NCI-H526 treated with DMSO at 0.1 percent for 48 hours (cell line): ENCODE results near the gene STAMBPL1.
"Not testable (repeated sequence)": the region's sequence is repeated elsewhere in the genome, so short reads cannot be mapped to it uniquely, and the experiment has no call there.

Experiments used
- DNase-seq: peaks from one replicate; lab custom pipeline; 2025; lab: John Stamatoyannopoulos, UW

Gene STAMBPL1

DNA sequence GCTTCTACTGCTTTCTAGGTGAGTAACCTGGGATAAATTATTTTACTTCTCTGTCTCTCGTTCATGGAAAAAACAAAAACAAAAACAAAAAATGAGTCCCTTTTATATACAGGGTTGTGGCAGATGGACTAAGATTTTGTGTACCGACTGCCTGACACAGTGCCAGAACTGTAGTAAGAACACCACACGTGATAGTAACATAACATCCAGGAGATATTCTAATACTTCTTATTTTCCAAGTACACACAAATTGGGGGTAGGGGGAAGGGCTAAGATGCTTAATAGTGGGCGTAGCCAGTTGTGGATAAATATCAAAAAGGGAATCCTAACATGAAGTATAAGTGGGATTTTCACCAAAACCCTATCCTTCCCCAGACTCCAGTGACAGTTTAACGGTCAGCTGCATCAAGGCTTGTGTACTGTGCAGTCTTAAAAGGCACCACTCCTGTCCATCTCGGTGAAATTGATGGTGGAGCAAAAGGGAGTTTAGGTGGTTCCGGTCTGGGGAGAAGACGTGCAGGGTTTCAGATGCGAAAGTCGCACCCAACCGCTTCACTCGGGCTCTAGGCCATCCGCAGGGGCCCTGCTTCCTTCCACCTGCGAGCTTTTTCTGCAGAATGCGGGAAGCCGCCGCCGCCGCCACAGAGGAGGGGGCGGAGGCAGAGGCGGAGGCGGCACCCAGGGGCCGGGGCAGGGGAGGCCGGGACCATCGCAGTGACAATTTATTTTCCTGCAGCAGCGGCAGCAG, at the start of gene STAMBPL1:
TSS of gene STAMBPL1 (plus strand) at position 712 of the 748 bp plus-strand sequence. CDS start 21,464 bp downstream, outside the sequence.
- peak; percentile 43 for DNase-seq

DNA sequence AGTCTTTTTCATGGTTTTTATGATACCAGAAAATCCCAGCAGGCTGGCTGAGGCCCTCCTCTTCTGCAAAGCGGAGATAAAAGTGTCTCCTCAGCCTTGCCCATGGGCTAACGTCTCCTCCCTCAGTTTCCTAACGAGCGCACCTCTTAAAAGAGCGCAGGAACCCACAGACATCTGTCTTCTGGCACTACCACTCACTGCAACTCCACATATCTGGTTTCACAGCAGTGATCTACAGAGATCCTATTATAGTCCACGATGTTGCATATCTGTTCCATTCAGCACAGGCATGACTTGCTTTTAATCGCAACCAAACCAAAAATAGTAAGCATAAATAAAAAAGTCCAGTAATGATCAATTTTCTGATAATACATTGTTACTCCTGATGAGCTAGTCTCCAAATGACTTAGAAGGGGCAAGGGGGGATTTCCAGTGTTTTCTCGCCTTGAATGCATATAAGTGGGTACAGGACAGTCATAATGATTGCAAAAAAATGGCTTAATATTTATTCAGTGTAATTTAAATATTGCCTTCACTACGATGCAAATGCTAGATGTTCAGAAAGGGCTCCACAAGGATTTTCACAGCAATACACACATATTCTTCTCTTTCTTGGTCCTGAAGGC, 49.3 kb upstream of the STAMBPL1 start:
- DNase-seq, result no peak

DNA sequence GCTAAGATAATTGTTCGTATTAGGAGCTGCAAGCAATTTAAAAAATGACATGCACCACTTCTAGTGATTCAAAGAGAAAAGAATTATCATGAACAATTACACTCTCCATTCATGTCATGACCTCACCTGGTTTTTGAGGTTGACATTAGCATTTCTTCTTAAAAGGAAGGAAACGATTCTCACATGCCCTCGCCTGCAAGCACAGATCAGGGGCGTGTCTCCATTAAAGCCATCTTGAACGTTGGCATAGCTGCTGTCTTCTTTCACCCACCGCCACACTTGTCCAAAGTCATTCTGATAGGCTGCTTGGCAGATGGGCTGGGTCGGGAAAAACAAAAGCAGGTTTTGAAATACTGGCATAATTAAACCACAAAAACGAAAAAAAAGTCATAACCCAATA, 48.3 kb upstream of the STAMBPL1 start:
- no peak for DNase-seq

DNA sequence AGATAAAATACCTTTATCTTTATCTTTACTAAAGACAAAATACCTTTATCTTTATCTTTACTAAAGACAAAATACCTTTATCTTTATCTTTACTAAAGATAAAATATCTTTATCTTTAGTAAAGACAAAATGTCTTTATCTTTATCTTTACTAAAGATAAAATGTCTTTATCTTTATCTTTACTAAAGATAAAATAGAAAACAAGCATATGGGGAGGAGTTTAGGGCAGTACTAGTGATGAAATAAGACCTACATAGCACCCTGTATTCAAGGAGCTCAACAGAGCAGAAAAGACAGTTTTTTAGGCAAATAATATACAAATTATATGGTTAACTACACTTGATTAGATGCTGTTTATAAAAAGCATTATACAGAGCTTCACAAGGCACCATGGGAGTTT, 47.7 kb upstream of the STAMBPL1 start:
- peak; percentile 81 for DNase-seq

- DNase-seq, result no peak
These were observed 46.9 kb upstream of the STAMBPL1 start for GRCh38 chr10:88833156-88833555.

DNA sequence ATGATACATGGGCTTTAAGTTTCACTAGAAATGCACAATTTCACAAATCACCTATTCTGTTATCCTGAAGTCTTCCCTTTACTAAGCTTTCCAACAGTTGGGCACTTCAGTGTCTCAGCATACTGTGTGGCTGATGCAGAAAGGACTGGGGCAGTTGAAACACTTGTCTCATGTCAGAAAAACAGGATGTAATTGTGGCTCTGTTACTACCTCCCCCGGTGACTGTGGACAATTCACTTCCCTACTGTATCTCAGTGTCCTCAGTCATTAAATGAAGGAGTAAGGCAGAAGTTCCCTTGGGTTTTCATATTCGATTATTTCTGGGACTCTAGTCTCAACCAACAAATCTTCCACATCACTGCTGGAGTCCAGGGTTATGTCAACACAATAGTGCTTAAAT, 46.3 kb upstream of the STAMBPL1 start:
- DNase-seq, result no peak

- DNase-seq, result peak; percentile 46
These were observed 44.7 kb upstream of the STAMBPL1 start for GRCh38 chr10:88835096-88835909.

DNA sequence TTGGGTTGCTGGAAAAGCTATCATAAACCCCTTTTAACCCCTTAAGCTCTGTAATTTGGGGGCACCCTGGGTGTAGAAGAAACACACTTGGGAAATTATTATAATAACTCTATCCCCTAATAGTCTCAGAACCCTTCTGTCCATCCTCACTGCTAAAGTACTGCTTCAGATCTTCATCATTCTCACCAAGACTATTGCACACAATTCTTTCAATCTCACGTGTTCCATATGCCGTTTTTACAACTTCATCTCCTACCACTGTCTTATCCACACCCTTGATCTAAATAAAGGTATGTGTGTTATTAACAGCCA, 44.2 kb upstream of the STAMBPL1 start:
- DNase-seq, result no peak

GRCh38 chr10:88837632-88838031, 42.4 kb upstream of the STAMBPL1 start:
- DNase-seq, result not testable (repeated sequence)

DNA sequence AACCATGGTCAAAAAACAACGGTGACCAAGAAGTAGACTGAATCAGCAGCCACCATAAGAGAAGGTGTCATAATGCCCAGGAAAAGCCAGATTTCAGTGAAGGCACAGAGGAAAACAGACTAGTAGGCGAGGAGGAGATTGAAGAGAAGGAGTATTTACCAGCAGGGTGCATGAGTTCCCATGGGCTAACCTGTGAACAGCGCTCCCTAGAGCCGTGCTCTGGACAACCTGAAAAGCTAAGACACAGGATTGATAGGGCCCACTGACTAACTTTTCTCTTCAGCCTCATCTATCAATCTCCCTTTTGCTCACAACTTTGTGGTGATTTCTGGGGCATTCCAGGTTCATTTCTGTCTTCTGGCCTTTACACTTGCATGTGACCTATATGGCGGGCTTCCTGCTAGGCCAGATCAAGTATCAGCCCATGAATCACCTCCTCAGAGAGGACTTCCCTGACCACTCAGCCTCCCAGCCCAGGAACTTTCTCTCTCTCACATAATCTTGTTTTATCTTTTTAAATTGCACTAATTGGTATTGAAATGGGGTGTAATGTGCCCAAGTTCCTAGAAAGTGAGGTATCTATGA, 41.2 kb upstream of the STAMBPL1 start:
- no peak for DNase-seq

GRCh38 chr10:88840104-88840503, 39.9 kb upstream of the STAMBPL1 start:
- DNase-seq, result no peak

DNA sequence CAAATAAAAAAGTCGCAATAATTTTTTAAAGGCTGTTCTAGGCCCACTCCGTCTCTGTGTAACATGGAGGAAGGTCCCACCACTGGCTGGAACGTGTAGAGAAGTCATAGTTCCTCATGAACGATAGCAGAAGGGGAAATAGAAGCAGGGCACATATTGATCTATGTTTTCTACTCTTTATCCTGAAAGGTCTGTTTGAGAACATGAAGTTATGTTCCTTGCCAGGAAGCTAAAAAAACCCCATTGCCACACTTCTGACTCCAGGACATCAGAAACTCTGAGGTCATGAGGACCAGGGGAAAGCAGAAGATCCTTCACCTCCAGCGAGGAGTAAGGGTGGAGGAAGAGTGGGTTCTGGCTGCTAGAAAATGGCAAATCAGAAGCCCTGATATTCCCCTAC, 39.2 kb upstream of the STAMBPL1 start:
- no peak for DNase-seq

- DNase-seq, result no peak
These were observed 38.5 kb upstream of the STAMBPL1 start for GRCh38 chr10:88841316-88842111.

DNA sequence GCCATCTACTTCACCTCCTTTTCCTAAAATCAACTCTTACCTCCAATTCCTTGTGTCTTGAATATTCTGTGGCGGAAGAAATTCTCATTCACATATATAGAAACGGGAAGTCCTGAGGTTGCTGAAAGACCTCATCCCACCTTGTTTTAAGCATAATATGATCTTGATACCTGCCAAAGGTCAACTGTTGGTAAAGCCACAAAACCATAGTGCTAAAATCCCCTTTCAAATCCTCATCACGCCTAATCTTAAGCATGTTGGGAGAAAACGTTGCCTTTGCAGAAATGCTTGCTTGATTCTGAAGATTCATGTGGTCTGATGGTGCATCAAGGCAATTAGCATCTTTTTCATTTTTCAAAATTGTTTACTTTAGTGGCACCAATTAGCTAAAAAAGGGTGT, 36.9 kb upstream of the STAMBPL1 start:
- no peak for DNase-seq

- no peak for DNase-seq
These were observed 31.5 kb upstream of the STAMBPL1 start for GRCh38 chr10:88848499-88848898.

DNA sequence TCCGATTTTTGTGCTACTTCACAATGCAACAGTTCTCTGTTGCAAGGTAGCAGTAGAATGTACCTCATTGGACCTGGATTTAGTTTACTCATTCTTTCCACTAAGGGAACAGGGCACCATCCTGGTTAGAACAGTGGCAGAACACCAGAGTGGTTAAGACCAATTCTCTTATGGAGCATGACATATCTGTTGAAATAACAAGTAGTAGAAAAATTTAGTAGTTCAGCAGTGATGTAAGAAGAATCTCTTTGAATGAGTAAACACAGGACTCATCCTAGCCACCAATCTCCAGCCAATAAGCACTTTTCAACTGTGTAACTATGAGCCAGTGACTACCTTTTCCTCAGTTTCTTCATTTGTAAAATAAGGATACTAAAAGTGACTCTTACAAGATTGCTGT, 30.8 kb upstream of the STAMBPL1 start:
- no peak for DNase-seq

GRCh38 chr10:88850712-88851111, 29.3 kb upstream of the STAMBPL1 start:
- DNase-seq, result no peak

GRCh38 chr10:88851706-88852105, 28.3 kb upstream of the STAMBPL1 start, which contains the start of gene ANKRD22:
Gene ANKRD22 (minus strand): TSS chr10:88851844. CDS start chr10:88851607, 237 bp downstream.
- peak; percentile 22 for DNase-seq

GRCh38 chr10:88852327-88852726, 27.7 kb upstream of the STAMBPL1 start:
- no peak for DNase-seq

GRCh38 chr10:88853155-88853881, 26.7 kb upstream of the STAMBPL1 start:
- no peak for DNase-seq

DNA sequence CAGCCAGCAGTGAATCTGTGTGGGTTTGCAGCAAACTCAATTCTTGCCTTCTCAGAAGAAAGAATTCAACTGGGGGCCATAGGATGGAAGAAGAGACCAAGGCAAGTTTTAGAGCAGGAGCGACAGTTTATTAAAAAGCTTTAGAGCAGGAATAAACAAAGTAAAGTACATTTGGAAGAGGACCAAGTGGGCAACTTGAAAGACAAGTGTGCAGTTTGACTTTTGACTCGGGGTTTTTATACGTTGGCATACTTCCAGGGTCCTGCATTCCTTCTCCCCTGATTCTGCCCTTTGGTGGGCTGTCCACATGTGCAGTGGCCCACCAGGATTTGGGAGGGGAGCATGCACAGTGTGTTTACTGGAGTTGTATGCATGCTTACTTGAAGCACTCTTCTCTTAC, 25.4 kb upstream of the STAMBPL1 start:
- no peak for DNase-seq
